Activated effector memory CD4-positive, alpha-beta T cell treated with Interleukin-2 at 50 U/mL for 16 hours (primary cell): ENCODE data around the gene CITED2.

Experiments used
- DNase-seq: peaks from one replicate; pipeline ENCODE4 v3.0.0-alpha.2; 2020

The CITED2 gene

DNA sequence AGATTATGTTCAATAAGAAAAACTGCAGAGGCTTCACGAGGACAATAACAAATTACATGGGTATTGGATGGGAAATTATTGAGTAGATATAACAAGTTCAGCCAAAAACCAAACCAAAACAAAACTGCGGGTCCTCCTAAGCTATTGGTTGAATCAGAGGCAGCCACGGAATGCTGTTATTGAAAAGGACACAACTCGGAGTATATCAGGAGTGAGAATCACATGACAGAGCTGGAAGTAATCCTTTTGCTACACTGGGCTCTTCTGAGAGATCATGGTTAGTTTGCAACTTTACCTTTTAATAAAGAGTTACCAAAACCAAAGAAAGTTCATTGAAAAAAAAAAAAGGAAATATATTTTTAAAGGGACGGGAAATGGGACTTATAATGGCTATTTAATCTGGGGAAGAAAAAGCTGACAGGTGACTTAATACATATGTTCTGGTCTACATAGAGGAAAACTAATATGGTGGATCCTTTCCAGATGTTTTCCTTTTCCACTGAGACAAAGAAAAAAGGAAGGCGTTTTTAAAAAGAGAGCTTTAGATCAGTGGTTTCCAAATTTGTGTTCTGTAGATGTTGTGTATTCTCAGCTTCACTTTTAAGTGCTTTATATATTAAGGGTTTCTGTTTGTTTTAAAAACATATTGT is 6.9 kb upstream of the CITED2 start:
- DNase-seq: no peak

- DNase-seq: no peak
Observed at GRCh38 chr6:139380611-139381010, 6.2 kb upstream of the CITED2 start.

- no peak for DNase-seq
Observed at GRCh38 chr6:139380168-139380567, 5.7 kb upstream of the CITED2 start.

GRCh38 chr6:139378882-139379341 is 4.5 kb upstream of the CITED2 start:
- no peak for DNase-seq

DNA sequence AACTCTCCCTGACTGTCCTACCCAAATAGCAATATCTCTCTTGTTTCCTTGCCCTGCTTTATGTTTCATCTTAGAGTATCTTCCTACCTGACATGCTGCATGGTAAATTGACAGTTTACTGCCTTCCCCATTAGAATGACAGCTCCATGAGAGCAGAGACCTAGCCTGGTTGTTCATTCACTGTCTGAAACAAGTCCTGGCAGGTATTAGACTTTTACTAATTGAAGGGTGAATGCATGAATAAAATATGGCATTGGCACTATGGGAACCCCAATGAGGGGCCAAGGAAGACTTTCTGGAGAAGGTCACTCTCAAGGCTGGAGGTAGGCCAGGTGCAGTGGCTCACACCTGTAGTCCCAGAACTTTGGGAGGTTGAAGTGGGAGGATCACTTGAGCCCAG is 3.8 kb upstream of the CITED2 start:
- no peak for DNase-seq

- no peak for DNase-seq
Observed at GRCh38 chr6:139376604-139377218, 2.3 kb upstream of the CITED2 start.

DNA sequence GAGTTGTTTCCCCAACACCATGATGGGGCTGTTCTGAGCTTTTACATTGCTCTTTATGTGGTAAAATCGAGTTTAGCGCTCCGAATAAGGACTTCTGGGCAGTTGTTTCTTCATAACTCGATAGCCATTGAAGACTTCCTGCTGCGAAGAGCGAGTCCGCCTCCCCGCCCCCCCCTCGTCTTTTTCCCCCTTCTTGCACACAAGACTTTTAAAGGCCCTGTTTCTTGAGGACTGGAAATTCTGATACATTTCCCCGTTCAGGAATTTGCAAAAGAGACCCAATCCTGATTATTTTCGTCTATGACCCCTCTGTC is 1.5 kb upstream of the CITED2 start:
- no peak for DNase-seq

DNA sequence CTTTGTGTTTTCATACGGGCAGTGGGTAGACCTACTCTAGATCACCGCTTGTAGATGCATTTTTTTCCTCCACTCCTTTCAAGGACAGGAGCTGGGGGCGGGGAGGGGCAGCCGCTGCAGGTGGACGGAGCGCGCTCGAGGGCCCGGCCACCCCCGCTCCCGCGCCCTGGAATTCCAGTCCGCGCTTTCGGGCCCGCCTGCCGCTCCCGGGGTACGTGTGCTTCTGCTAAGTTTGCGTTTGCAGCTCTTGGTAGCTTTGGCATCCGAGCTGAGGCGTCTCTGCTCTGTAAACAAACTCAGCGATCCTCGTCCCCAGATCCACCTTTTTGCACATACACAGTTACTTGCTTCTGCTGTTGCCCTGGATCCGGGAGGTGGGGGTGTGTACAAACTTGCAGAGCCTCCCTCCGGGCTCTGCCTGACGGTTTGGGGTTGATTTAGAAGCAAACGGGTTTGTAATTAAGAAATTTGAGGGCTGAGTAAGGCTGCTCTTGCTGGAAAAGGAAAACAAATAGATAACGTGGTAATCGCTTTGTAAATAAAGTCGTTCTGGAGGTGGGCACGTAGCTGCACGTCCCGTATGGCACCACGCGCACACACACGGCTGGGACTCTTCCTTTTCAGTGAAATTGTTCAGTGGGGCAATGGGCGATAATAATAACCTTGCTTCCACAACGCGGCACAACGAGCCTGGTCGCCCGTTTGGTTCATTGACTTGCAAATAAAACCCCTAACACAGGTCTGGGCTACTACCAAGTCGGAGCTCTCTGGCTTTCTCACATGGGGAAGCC is 973 bp upstream of the CITED2 start:
- peak; percentile 79 for DNase-seq

- DNase-seq: no peak
Observed at GRCh38 chr6:139373928-139374356, 506 bp downstream of the CITED2 start.

DNA sequence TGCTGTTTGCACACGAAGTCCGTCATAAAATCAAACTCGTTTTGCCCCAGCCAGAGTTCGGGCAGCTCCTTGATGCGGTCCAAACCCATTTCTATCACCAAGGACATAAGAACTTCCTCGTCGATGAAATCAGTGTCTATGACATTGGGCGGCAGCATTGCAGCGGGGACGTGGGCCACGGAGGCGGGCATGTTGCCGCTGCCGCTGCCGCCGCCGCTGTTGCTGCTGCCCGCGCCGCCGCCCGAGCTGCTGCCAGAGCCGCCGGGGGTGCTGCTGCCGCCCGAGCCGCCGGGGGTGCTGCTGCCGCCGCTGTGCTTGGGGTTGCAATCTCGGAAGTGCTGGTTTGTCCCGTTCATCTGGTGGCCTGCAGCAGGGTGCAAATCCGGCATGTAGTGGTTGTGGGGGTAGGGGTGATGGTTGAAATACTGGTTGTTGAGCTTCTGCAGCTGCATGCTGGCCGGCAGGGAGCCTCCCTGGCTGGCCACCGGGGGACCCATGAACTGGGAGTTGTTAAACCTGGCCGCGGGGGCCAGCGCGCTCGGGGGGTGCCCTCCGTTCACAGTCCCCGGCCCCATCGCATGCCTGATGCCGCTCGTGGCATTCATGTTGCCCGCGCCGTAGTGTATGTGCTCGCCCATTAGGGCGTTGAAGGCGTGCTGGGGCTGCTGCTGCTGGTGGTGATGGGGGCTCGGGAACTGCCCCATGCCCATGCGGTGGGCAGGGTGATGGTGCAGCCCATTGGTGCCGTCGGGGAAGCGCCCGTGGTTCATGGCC is 1.1 kb downstream of the CITED2 start:
- peak; percentile 66 for DNase-seq

DNA sequence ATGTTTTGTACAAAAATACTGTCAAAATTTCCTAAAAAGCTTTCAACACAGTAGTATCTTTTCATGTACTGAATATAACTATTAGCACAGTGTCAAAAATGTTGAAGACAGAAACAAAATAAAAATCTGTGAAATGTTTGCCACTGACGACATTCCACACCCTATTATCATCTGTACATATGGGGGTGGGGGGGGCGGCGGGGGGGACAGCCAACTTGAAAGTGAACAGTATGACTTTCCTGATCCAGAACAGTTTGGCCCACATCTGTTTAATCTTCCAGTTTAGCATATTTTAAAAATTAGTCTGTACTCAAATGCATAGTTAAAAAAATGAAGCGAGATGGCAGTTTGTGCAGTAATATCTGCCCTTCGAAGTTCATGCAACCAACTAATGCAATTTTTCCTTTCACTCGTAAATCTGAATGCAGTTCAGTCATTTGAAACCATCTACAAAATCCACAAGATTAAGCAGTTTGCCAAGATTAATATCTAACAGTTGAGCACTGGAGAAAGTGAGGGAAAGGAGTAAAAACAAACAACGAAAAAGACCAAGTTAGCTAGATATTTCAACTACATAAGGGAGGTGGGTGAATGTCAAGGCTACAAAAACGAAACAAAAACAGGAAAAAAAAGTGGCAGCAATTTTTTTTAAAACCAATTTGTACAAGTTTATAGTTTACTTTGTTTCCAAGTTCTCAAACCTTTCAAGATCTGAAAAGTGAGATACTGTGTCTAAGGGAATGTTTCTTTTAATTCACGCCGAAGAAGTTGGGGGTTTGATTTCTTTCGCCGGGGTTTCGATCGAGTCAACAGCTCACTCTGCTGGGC is 1.9 kb downstream of the CITED2 start:
- DNase-seq: no peak

DNA sequence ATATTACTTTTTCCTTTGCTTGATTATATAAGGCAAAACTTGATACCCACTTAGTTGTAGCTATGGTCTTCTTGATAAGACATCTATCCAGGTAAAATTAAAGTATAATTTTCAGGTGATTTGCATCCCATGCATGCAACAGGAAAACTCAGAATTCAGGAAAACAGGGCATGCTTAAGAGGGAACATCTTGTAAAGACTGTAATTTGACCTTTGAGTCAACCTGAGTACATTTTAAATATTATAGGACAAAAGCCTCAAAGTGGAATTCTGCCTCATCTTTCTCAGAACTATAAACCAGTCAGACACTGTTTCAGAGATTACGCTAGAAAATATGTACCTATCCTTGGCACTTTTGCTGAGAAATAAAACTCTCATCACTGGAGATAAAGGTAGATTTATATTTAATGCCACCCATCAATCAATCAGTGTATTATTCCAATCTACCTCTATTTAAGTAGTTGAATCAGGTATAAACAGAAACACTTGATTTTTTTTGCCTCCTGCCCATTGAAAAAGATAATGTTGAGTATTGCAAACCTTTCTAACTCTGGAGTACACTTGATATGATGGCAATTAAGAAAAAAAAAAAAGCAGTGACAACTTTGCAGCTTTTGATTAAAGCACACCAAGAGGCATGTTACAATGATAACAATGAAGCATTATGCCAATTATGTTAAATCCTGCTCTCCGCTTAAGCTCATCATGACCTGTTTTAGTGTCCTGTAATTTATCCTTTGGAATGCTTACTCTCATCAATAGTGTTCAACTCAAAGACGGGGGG is 2.8 kb downstream of the CITED2 start:
- DNase-seq: no peak

DNA sequence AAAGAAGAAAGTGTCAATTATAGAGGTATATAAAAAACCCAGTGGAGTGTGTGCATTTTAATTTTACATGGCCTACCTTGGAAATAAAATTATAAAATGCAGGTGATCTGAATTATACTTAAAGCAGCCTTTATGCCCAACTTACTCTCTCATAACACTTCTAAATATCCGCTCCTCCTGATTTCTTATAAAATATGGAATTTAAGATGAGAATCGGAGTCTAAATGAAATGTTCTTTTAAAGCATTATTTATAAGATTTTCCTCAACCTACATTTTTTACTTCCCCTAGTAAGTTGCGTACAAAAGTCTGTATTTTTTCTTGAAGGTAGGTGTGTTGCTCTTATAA is 3.5 kb downstream of the CITED2 start:
- no peak for DNase-seq

GRCh38 chr6:139370283-139370998 is 4.0 kb downstream of the CITED2 start:
- no peak for DNase-seq

- no peak for DNase-seq
Observed at GRCh38 chr6:139369568-139370282, 4.7 kb downstream of the CITED2 start.

DNA sequence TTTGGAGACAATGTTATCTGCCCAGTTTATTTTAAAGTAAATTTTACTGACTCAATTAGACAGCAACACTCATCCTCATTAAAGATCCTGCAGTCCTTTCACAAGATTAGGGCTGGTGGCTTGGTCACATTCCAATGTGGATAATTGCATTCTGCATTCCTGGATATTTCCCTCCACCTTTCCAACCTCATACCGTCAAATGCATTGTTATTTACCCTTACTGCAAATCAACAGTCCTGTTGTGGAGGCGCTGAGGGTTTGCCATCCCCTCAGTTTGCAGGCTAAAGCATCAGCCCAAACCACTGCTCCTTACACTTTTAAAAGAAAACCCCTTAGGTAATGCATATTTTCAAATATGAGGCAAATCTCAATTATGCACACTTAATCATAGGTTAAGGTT is 5.4 kb downstream of the CITED2 start:
- DNase-seq: no peak

GRCh38 chr6:139368661-139369060 is 5.8 kb downstream of the CITED2 start:
- DNase-seq: no peak

GRCh38 chr6:139367810-139368351 is 6.6 kb downstream of the CITED2 start:
- DNase-seq: no peak

GRCh38 chr6:139364982-139365379 is 9.5 kb downstream of the CITED2 start:
- DNase-seq: no peak
